ES-I3 (cell line): Measurements from ENCODE around the gene MED19.

Experiments
- H3K36me3 ChIP-seq: 2 replicates; pipeline ENCODE4 v1.6.1; 2013; ENCODE audit warnings: mild to moderate bottlenecking, low read length, control low read depth, moderate library complexity; ENCODE audit not compliant: insufficient read depth
- H3K4me1 ChIP-seq: 2 replicates; pipeline ENCODE4 v1.6.1; 2013; ENCODE audit warnings: mild to moderate bottlenecking, control low read depth, low read length; ENCODE audit not compliant: insufficient read depth
- H3K9ac ChIP-seq: 2 replicates; pipeline ENCODE4 v1.6.1; 2013; ENCODE audit warnings: low read depth, mild to moderate bottlenecking, low read length, moderate library complexity
- H3K9me3 ChIP-seq: 2 replicates; pipeline ENCODE4 v1.6.1; 2013; ENCODE audit warnings: mild to moderate bottlenecking, low read length, moderate library complexity; ENCODE audit not compliant: control insufficient read depth, insufficient read depth

MED19 gene

GRCh38 chr11:57711414-57712255 lies at the start of gene MED19:
Gene MED19, minus strand, starts transcription at chr11:57712215. Its CDS starts 36 bp downstream, at chr11:57712179.
- no peaks in the 10 kb centered on the region for H3K36me3 ChIP-seq
- H3K9me3 ChIP-seq, result no peaks in the 10 kb centered on the region
- H3K4me1 ChIP-seq, result peaks cover 11% of the 10 kb centered on the region; the same call in 1 of the 2 replicates
- H3K9ac ChIP-seq, result peak within 1 kb of the TSS; percentile 76

GRCh38 chr11:57758174-57758573 lies 46.2 kb upstream of the MED19 start:
- H3K9me3 ChIP-seq, result no peaks in the 10 kb centered on the region
- H3K4me1 ChIP-seq, result no peaks in the 10 kb centered on the region
- H3K36me3 ChIP-seq, result no peaks in the 10 kb centered on the region

GRCh38 chr11:57752954-57753353 lies 40.9 kb upstream of the MED19 start:
- H3K9me3 ChIP-seq, result no peaks in the 10 kb centered on the region

More at GRCh38 chr11:57758174-57758573, 46.2 kb upstream of the MED19 start:
- H3K9ac ChIP-seq, result no peak overlapping the region

DNA sequence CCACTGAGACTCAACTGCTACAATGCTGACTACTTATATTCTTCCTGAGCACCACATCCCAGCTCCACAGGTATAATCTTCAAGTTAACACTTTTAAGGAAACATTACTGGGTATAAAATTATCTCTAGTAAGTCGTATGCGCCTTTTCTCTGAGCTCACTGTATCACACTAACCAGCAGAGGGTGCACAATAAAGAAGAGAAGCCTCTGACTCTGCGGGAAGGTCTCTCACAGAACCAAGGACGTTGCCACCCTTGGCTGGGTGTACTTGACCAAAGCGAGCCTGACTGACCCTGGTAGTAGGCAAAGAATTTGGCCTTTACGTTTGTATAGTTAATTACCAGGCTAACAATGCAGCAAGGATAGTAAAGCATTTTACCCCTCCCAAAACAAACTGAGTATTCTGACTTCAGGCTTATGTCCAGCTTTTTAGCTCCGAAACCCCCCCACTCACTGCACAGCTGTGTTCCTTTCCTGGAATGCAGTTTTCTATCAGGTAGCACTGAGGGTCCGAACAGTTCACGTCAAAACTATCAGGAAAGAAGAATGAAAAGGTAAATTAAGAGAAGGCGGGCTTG lies 39.8 kb upstream of the MED19 start, which contains the start of gene BTBD18:
BTBD18 (minus strand) TSS at position 144 of the 578 bp plus-strand sequence. CDS start 631 bp downstream, outside the sequence.
- H3K36me3 ChIP-seq, result no peaks in the 10 kb centered on the region
- no peaks in the 10 kb centered on the region for H3K4me1 ChIP-seq
- H3K9me3 ChIP-seq, result no peaks in the 10 kb centered on the region
- H3K9ac ChIP-seq, result no peak within 1 kb of the TSS

More at GRCh38 chr11:57752954-57753353, 40.9 kb upstream of the MED19 start:
- Histone ChIP-seq H3K36me3 (no peaks in the 10 kb centered on the region), H3K4me1 (no peaks in the 10 kb centered on the region), H3K9ac (no peak overlapping the region)

DNA sequence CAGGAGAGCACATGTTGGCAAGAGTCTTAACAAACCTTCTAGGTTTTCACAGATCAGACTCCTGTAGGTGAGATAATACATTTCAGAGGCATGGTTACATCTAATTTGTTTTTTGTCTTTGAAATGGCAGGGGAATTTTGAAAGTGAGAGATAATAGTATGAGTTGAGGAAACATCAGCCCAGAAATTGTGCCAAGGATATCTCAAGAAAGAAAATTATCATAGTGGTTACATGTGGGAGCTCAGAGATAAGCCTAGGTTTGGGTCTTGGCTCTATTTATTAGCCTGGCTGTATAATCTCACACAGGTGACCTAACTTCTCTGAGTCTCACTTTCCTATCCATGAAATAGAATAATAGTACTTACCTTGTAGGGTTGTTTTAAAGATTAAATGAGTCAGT lies 39.2 kb upstream of the MED19 start:
- no peaks in the 10 kb centered on the region for H3K4me1 ChIP-seq
- H3K9ac ChIP-seq, result no peak overlapping the region
- no peaks in the 10 kb centered on the region for H3K36me3 ChIP-seq
- H3K9me3 ChIP-seq, result no peaks in the 10 kb centered on the region

GRCh38 chr11:57746920-57747319 lies 34.9 kb upstream of the MED19 start:
- Histone ChIP-seq H3K36me3 (peaks cover 8% of the 10 kb centered on the region; the same call in 1 of the 2 replicates), H3K9ac (no peak overlapping the region), H3K9me3 (no peaks in the 10 kb centered on the region), H3K4me1 (peaks cover 6% of the 10 kb centered on the region; the same call in 1 of the 2 replicates)

DNA sequence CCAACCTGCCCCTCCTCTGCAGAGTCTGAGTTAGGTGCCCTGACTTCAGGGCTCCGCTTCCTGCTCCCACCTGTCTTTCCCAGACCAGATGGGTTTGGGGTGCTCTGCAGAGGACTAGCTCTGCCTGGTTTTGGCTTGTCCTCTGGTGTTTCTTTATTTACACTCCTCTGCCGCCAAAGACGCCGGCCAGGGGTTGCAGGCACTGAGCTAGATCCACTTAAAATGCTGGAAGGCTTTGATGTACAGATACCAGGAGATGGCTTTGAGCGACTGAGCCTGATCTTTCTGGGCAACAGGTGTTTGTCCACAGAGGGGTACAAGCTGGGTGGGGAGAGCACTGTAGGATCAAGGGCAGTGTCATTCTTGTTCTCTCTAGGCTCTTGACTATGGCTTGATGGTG lies 33.2 kb upstream of the MED19 start:
- Histone ChIP-seq H3K9me3 (no peaks in the 10 kb centered on the region), H3K4me1 (peaks cover 6% of the 10 kb centered on the region; the same call in 1 of the 2 replicates), H3K36me3 (peaks cover 8% of the 10 kb centered on the region; the same call in 1 of the 2 replicates), H3K9ac (no peak overlapping the region)

DNA sequence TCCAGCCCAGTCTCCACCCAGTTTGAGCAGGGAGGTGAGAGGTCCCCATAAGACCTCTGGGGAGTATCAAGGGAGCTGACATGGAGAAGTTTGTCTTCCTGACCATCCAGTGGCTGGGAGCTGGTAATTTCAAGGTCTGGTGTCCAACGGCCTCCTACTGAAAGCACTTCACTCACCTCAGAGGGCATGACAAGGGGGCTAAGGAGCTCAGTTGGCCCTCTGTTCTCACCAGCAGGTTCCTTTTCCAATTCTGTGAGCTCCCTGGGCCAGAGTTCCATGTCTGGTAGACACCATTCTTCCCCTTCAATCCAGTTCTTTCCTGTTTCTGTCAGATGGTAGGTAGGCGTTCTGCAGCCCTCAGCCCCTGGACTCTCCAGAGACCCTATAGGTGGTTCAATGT lies 32.3 kb upstream of the MED19 start:
- Histone ChIP-seq H3K4me1 (peaks cover 6% of the 10 kb centered on the region; the same call in 1 of the 2 replicates), H3K9me3 (no peaks in the 10 kb centered on the region), H3K36me3 (peaks cover 8% of the 10 kb centered on the region; the same call in 1 of the 2 replicates), H3K9ac (no peak overlapping the region)

- no peaks in the 10 kb centered on the region for H3K9me3 ChIP-seq
Measured at GRCh38 chr11:57742087-57742452, 30.1 kb upstream of the MED19 start.

DNA sequence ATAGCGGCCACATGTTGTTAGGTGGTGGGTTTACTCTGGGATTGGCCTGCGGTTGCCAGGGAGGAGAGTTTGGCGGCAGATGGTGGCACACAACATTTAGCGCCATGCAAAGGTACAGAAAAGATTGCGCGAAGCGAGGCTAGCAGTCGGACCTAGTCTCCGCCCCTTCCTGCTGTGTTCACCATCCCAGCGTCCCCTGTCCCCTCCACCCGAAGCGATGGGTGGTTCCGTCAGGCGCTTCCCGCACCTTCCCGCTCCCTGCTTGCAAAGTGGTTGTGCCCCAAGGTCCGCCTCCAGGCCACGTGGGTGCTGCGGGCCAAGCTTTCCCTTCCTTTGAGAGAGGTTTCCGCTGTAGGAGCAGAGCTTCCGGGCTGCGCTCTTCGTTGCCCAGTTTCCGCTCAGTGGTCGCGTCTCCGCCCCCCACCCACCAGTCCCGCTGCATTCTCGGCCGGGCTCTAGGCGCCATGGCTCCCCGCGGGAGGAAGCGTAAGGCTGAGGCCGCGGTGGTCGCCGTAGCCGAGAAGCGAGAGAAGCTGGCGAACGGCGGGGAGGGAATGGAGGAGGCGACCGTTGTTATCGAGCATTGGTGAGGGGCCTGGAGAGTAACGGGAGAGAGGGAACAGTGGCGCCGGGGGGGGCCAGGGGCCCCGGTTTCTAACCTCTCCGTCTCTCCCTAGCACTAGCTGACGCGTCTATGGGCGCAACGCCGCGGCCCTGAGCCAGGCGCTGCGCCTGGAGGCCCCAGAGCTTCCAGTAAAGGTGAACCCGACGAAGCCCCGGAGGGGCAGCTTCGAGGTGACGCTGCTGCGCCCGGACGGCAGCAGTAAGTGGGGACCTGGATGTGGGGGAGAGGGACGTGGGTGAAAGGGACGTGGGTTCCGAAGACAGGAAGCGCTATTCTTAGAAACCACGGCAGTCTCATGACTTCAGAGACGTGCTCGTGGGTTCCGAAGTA lies 29.4 kb upstream of the MED19 start, which contains the start of gene SELENOH:
SELENOH (plus strand) TSS at position 360 of the 955 bp plus-strand sequence; CDS start at position 465, 105 bp downstream.
- Histone ChIP-seq H3K9ac (peak within 1 kb of the TSS; percentile 99), H3K9me3 (no peaks in the 10 kb centered on the region), H3K4me1 (peaks cover 6% of the 10 kb centered on the region; the same call in 1 of the 2 replicates), H3K36me3 (peaks cover 13% of the 10 kb centered on the region)

More at GRCh38 chr11:57742087-57742452, 30.1 kb upstream of the MED19 start:
- Histone ChIP-seq H3K36me3 (peaks cover 13% of the 10 kb centered on the region), H3K9ac (peak overlapping the region; percentile 99), H3K4me1 (peaks cover 6% of the 10 kb centered on the region; the same call in 1 of the 2 replicates)

GRCh38 chr11:57735619-57736298 lies 23.7 kb upstream of the MED19 start:
- H3K36me3 ChIP-seq, result peaks cover 4% of the 10 kb centered on the region

DNA sequence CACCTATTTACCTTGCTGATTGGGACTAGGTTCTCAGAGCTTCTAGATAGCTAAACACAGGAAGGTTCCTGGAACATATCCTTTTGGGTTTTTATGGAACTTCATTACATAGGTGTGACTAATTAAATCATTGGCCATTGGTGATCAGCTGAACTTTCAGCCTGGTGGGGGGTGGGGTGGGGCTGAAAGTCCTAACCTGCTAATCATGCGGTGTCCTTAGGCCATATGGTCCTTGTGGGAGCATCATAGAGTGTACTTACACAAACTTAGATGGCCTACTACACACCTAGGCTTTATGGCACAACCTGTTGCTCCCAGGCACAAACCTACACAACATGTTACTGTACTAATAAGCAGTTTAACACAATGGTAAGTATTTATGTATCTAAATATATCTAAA lies 20.6 kb upstream of the MED19 start:
- peaks cover 3% of the 10 kb centered on the region; the same call in 1 of the 2 replicates for H3K36me3 ChIP-seq
- H3K4me1 ChIP-seq, result peaks cover 15% of the 10 kb centered on the region
- H3K9ac ChIP-seq, result no peak overlapping the region
- H3K9me3 ChIP-seq, result no peaks in the 10 kb centered on the region

More at GRCh38 chr11:57735619-57736298, 23.7 kb upstream of the MED19 start:
- 0 out of 2 replicates have a peak, but pooled peaks cover 6% of the 10 kb centered on the region for H3K4me1 ChIP-seq
- H3K9ac ChIP-seq, result no peak overlapping the region
- H3K9me3 ChIP-seq, result no peaks in the 10 kb centered on the region

DNA sequence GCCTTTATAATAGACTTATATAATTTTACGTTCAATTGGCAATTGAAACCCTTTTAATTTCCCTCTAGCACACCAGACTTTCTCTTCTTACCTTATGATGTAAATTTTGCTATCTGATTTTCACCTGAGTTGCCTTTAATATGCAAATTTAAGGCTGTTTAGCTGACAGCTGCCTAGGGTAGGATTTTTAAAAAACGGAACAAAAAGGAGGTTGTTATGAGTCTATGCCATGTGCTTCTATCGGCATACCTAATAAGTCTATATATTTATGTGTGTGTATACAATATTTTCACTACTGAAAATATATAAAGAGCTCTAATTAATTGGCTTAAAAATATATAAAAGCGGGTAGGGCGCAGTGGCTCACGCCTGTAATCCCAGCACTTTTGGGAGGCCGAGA lies 17.5 kb upstream of the MED19 start:
- Histone ChIP-seq H3K36me3 (no peaks in the 10 kb centered on the region), H3K9ac (no peak overlapping the region), H3K4me1 (peaks cover 9% of the 10 kb centered on the region), H3K9me3 (no peaks in the 10 kb centered on the region)
